Esophagus muscularis mucosa (tissue), 4 donors: ENCODE data around the gene AGPS.

Experiments
- EP300 ChIP-seq: sonication (generic); formaldehyde crosslinking; IDR thresholded peaks from one replicate; pipeline ENCODE4 v1.6.1; 2017; ENCODE audit warnings: antibody characterized with exemption
- POLR2A ChIP-seq: fragments of 450-650 bp; IDR thresholded peaks from one replicate; pipeline ENCODE4 v1.6.1; 2017; ENCODE audit warnings: antibody characterized with exemption, moderate library complexity, mild to moderate bottlenecking, low read depth
- TF ChIP-seq, protein P1 (sequence below), 3 experiments: fragments of 200-600 bp in 2 of 3; fragments of 450-650 bp in 1 of 3; sonication (generic) in 2 of 3; IDR thresholded peaks; one replicate each; pipeline ENCODE4 v1.5.1; 2017 to 2019; ENCODE audit warnings: antibody characterized with exemption in 3 of 3, mild to moderate bottlenecking in 2 of 3, moderate library complexity in 1 of 3

DNA sequence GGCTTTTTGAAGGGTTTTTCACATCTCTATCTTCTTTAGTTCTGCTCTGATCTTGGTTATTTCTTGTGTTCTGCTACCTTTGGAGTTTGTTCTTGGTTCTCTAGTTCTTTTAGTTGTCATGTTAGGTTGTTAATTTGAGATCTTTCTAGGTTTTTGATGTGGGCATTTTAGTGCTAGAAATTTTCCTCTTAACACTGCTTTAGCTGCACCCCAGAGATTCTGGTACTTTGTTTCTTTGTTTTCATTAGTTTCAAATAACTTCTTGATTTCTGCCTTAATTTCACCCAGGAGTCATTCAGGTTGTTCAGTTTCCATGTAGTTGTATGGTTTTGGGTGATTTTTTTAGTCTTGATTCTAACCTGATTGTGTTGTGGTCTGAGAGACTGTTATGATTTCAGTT, 34.7 kb downstream of the AGPS start:
- TF ChIP-seq, protein P1, sequence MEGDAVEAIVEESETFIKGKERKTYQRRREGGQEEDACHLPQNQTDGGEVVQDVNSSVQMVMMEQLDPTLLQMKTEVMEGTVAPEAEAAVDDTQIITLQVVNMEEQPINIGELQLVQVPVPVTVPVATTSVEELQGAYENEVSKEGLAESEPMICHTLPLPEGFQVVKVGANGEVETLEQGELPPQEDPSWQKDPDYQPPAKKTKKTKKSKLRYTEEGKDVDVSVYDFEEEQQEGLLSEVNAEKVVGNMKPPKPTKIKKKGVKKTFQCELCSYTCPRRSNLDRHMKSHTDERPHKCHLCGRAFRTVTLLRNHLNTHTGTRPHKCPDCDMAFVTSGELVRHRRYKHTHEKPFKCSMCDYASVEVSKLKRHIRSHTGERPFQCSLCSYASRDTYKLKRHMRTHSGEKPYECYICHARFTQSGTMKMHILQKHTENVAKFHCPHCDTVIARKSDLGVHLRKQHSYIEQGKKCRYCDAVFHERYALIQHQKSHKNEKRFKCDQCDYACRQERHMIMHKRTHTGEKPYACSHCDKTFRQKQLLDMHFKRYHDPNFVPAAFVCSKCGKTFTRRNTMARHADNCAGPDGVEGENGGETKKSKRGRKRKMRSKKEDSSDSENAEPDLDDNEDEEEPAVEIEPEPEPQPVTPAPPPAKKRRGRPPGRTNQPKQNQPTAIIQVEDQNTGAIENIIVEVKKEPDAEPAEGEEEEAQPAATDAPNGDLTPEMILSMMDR (IDR thresholded peaks at IDR 0.05), result no peak
- TF ChIP-seq POLR2A (no peak), EP300 (no peak)
